Measurements from ENCODE around the gene TNK1.

GRCh38 chr17:7343250-7343649, 37.6 kb upstream of the TNK1 start:
- TF ChIP-seq CTCF (IDR thresholded peaks at IDR 0.05; ENCODE audit: insufficient read depth, low read length) (no peak), REST (IDR thresholded peaks at IDR 0.05; ENCODE audit: insufficient replicate concordance, low read depth) (no peak), POLR2AphosphoS5 (IDR thresholded peaks at IDR 0.05; ENCODE audit: low read depth) (no peak), SPI1 (IDR thresholded peaks at IDR 0.05; ENCODE audit: borderline replicate concordance, low read depth) (no peak), GABPA (IDR thresholded peaks at IDR 0.05; ENCODE audit: low read depth) (no peak)

Measured in HL-60 (cell line).